Endothelial cell of umbilical vein (primary cell): ENCODE data around the gene SLC35E3. TPM values are rescaled to one million over a fixed set of nuclear protein-coding genes. Genes with fewer than 3 reads are reported as not detected.

Experiments
- BruUV-seq: library from RNA; stranded (reverse); fragments of 400-500 nt; replicated peaks from 2 replicates; lab custom pipeline; 2021; lab: Mats Ljungman, UMichigan
- CTCF ChIA-PET: fragments of 300-600, 350-600 bp; sonication (Branson Sonifier 250); formaldehyde crosslinking; loops from one replicate; lab custom pipeline; 2021; ENCODE audit warnings: antibody characterized with exemption, inconsistent platforms; lab: Charles Lee
- POLR2A ChIA-PET: fragments of 300-600, 350-600 bp; sonication (Branson Sonifier 250); formaldehyde crosslinking; loops from one replicate; lab custom pipeline; 2021; ENCODE audit warnings: antibody characterized with exemption, inconsistent platforms; lab: Charles Lee
- DNase-seq: peaks from one replicate; pipeline ENCODE4 v3.0.0-alpha.2; 2011; ENCODE audit warnings: low read depth, low spot score
- FAIRE-seq: peaks from 2 replicates; lab custom pipeline; 2011; peaks lifted over from hg19 to GRCh38; lab: Jason Lieb, UNC
- H2AFZ ChIP-seq: 2 replicates; pipeline ENCODE4 v1.6.0; 2012; ENCODE audit warnings: low read depth, low read length, control low read depth, inconsistent platforms
- H3K27ac ChIP-seq: 2 replicates; pipeline ENCODE4 v1.5.1; 2011; ENCODE audit warnings: low read depth, mild to moderate bottlenecking, control low read depth, low read length, moderate library complexity; ENCODE audit not compliant: insufficient read depth
- H3K27me3 ChIP-seq, 2 experiments: 2 replicates each; pipeline versions ENCODE4 v1.6.0 to v1.6.1; 2011; ENCODE audit warnings: low read length in 2 of 2, mixed read lengths in 1 of 2; ENCODE audit not compliant: control insufficient read depth in 2 of 2, insufficient read depth in 2 of 2
- H3K36me3 ChIP-seq, 2 experiments: 2 replicates in 1 of 2; 3 replicates in 1 of 2; pipeline ENCODE4 v1.5.1; 2011; ENCODE audit warnings: low read length in 2 of 2, mild to moderate bottlenecking in 1 of 2, moderate library complexity in 1 of 2; ENCODE audit not compliant: control insufficient read depth in 2 of 2, insufficient read depth in 2 of 2; ENCODE audit errors: extremely low read depth in 1 of 2
- H3K4me1 ChIP-seq: 3 replicates; pipeline ENCODE4 v1.5.1; 2011; ENCODE audit warnings: mild to moderate bottlenecking, low read length; ENCODE audit not compliant: control insufficient read depth, insufficient read depth; ENCODE audit errors: extremely low read depth
- H3K4me2 ChIP-seq: 2 replicates; pipeline ENCODE4 v1.6.1; 2011; ENCODE audit warnings: low read length, control low read depth, mixed read lengths; ENCODE audit not compliant: insufficient read depth
- H3K4me3 ChIP-seq, 3 experiments: fragments of 200-600 bp in 1 of 3; sonication (generic), shearing (Covaris generic) in 1 of 3; replicated peaks in 1 of 3; 2 replicates each; pipeline ENCODE4 v1.5.1; 2011 to 2016; ENCODE audit warnings: control low read depth in 3 of 3, low read length in 3 of 3, mild to moderate bottlenecking in 2 of 3, inconsistent platforms in 1 of 3, low read depth in 1 of 3, moderate library complexity in 1 of 3; ENCODE audit not compliant: insufficient read depth in 1 of 3
- H3K79me2 ChIP-seq: 2 replicates; pipeline ENCODE4 v1.6.0; 2012; ENCODE audit warnings: low read length, inconsistent platforms; ENCODE audit not compliant: control insufficient read depth, insufficient read depth
- H3K9ac ChIP-seq: replicated peaks from 2 replicates; pipeline ENCODE3; 2011; ENCODE audit warnings: low read length, control low read depth; ENCODE audit not compliant: insufficient read depth; ENCODE audit errors: extremely low read depth
- H3K9me1 ChIP-seq: replicated peaks from 3 replicates; pipeline ENCODE4 v1.6.0; 2011; ENCODE audit warnings: mild to moderate bottlenecking, low read length; ENCODE audit not compliant: control insufficient read depth, insufficient read depth; ENCODE audit errors: extremely low read depth
- H3K9me3 ChIP-seq: replicated peaks from 2 replicates; pipeline ENCODE4 v1.5.1; 2012; ENCODE audit warnings: low read length, inconsistent platforms; ENCODE audit not compliant: control insufficient read depth, insufficient read depth
- H4K20me1 ChIP-seq: replicated peaks from 2 replicates; pipeline ENCODE3; 2011; ENCODE audit warnings: mild to moderate bottlenecking, low read length; ENCODE audit not compliant: control insufficient read depth, insufficient read depth; ENCODE audit errors: extremely low read depth
- CTCF ChIP-seq, 2 donors: IDR thresholded peaks; 1 replicate in 1 of 2; 2 replicates in 1 of 2; pipeline ENCODE4 v1.5.1; 2011; ENCODE audit warnings: low read length in 2 of 2, mild to moderate bottlenecking in 2 of 2, moderate library complexity in 2 of 2, control low read depth in 1 of 2, inconsistent platforms in 1 of 2, low read depth in 1 of 2; ENCODE audit not compliant: insufficient read depth in 1 of 2; ENCODE audit errors: extremely low read depth in 1 of 2
- EZH2 ChIP-seq: IDR thresholded peaks from 2 replicates; pipeline ENCODE4 v1.6.1; 2012; ENCODE audit warnings: borderline replicate concordance, low read depth, mild to moderate bottlenecking, moderate library complexity, low read length, inconsistent platforms; ENCODE audit not compliant: severe bottlenecking
- FOS ChIP-seq: IDR thresholded peaks from 2 replicates; pipeline ENCODE4 v1.6.1; 2011; ENCODE audit warnings: mild to moderate bottlenecking, low read length, moderate library complexity, borderline replicate concordance; ENCODE audit not compliant: insufficient read depth
- GATA2 ChIP-seq: IDR thresholded peaks from 2 replicates; pipeline ENCODE4 v1.7.0; 2011; ENCODE audit warnings: low read depth, mild to moderate bottlenecking, moderate library complexity, mixed read lengths, low read length; ENCODE audit not compliant: insufficient read length, insufficient read depth
- JUN ChIP-seq: IDR thresholded peaks from 2 replicates; pipeline ENCODE4 v1.6.1; 2011; ENCODE audit warnings: borderline replicate concordance, low read depth; ENCODE audit not compliant: insufficient read length, insufficient read depth
- MAX ChIP-seq: IDR thresholded peaks from 2 replicates; pipeline ENCODE4 v1.6.1; 2011; ENCODE audit not compliant: insufficient read depth, insufficient read length
- MYC ChIP-seq: IDR thresholded peaks from one replicate; pipeline ENCODE4 v1.6.1; 2011; ENCODE audit warnings: mild to moderate bottlenecking, low read depth, low read length
- POLR2A ChIP-seq: IDR thresholded peaks from 2 replicates; pipeline ENCODE4 v1.6.1; 2012; ENCODE audit warnings: low read depth, mild to moderate bottlenecking, control low read depth, low read length
- POLR2AphosphoS5 ChIP-seq: IDR thresholded peaks from 2 replicates; pipeline ENCODE4 v1.6.1; 2012; ENCODE audit warnings: low read depth, mild to moderate bottlenecking, control low read depth, low read length, moderate library complexity; ENCODE audit not compliant: insufficient read depth
- dilution Hi-C: fragments of 300-500 bp; cut with MboI; formaldehyde crosslinking; loops from one replicate; pipeline ENCODE4 v1.15.0; 2019; ENCODE audit warnings: low sequenced_read_pairs; ENCODE audit not compliant: extremely low pct_ligation_motif_present
- intact Hi-C: fragments of 100-400 bp; cut with micrococcal nuclease; formaldehyde crosslinking; loops from one replicate; pipeline ENCODE4 v1.10.0; 2022
- polyA plus RNA-seq, 4 experiments: library from polyadenylated mRNA; depleted of rRNA in 3 of 4; stranded (reverse) in 3 of 4; unstranded in 1 of 4; fragments of >200 nt; gene quantifications; 2 replicates each; pipeline versions ENCODE4 v1.2.1 to v1.2.3, GENCODE V29; 2011 to 2012; ENCODE audit warnings: missing spikeins in 1 of 4
- total RNA-seq: library from RNA; stranded (reverse); gene quantifications from 2 replicates; pipeline ENCODE4 v1.2.3, GENCODE V29; 2021

The SLC35E3 gene
- total and polyA plus RNA-seq, 2 donors (not counting 3 experiments of a cell fraction or from before 2014, with no cell fraction given): 8.1 to 13.8 TPM

- H3K4me2 ChIP-seq: no peak overlapping the region
- H2AFZ ChIP-seq: no peak overlapping the region
- intact Hi-C loops (no loop called here), dilution Hi-C loops (no loop called here)
- POLR2A ChIA-PET: no interaction called here
- H3K4me3 ChIP-seq: no peak overlapping the region
- CTCF ChIA-PET: no interaction called here
- no peak overlapping the region for H3K27ac ChIP-seq
- no peaks in the 10 kb centered on the region for H3K79me2 ChIP-seq
- no peaks in the 10 kb centered on the region for H3K9me1 ChIP-seq
- H4K20me1 ChIP-seq: no peaks in the 10 kb centered on the region
- no TSS peak for BruUV-seq
- no peaks in the 10 kb centered on the region for H3K36me3 ChIP-seq
- no peaks in the 10 kb centered on the region for H3K27me3 ChIP-seq
- FAIRE-seq: no peak
- no peak for DNase-seq
- TF ChIP-seq GATA2 (no peak), CTCF (IDR thresholded peaks at IDR 0.05; ENCODE audit: extremely low read depth in 1 of 2, insufficient read depth in 1 of 2, low read depth in 1 of 2, low read length in 2 of 2) (no peak), MAX (no peak), EZH2 (no peak), JUN (no peak), POLR2A (no peak), POLR2AphosphoS5 (no peak), FOS (no peak), MYC (no peak)
- peaks cover 18% of the 10 kb centered on the region for H3K4me1 ChIP-seq
- no peaks in the 10 kb centered on the region for H3K9me3 ChIP-seq
- no peak overlapping the region for H3K9ac ChIP-seq
These were observed 44.3 kb downstream of the SLC35E3 start for GRCh38 chr12:68790081-68790951.
